Measurements from ENCODE around the gene ZNF593. TPM values are rescaled to one million over a fixed set of nuclear protein-coding genes. Genes with fewer than 3 reads are reported as not detected.
A peak's percentile ranks its signal among the peaks of the same experiment; 100 is the strongest.

ZNF593 gene
- total RNA-seq (2012; rRNA removed): 37.3 and 58.3 TPM in 2 replicates

DNA sequence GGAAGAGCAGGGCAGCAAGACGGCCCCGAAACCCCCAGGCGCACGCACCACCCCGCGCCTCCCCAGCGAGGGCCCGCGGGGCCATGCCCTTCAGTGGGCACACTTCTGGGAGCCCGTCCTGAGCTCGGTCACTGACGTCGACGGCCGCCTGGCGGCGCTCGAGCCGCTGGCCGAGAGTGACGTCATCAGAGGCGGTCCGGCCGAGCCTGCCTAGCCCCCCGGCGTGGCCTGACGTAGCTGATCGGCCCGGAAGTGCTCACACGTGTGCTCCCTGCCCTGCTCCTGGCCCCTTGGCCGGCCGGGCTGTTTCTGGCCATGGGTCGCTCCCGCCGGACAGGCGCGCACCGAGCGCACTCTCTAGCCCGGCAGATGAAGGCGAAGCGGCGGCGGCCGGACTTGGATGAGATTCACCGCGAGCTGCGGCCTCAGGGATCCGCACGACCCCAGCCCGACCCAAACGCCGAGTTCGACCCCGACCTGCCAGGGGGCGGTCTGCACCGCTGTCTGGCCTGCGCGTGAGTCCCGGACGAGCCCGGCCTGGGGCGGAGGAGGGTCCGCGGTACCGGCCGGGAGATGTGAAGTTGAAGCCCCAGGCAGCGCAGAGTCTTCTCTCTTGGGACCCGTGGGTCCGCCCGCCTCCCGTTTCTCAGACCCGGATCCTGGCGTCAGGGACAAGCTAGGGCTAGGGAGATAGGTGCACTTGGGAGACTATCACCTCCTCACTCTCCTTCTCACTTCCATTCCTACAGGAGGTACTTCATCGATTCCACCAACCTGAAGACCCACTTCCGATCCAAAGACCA lies at the start of gene ZNF593:
Gene ZNF593, plus strand, starts transcription at position 240 of the 803 bp plus-strand sequence. Its CDS starts 76 bp downstream, at position 316.
- Histone ChIP-seq H3K9ac (ENCODE audit: low read depth, low read length) (peak within 1 kb of the TSS; percentile 96), H3K4me3 (ENCODE audit: low read length) (peak within 1 kb of the TSS; percentile 93), H3K27me3 (ENCODE audit: control insufficient read depth, insufficient read depth, low read length) (peaks cover 6% of the 10 kb centered on the region), H3K4me1 (ENCODE audit: control insufficient read depth, insufficient read depth, low read length) (peaks cover 6% of the 10 kb centered on the region), H3K9me3 (replicated peaks; ENCODE audit: low read length) (no peaks in the 10 kb centered on the region), H3K4me2 (ENCODE audit: low read length) (peak within 1 kb of the TSS; percentile 94), H3K36me3 (ENCODE audit: insufficient read depth, low read length) (peaks cover 8% of the 10 kb centered on the region)

DNA sequence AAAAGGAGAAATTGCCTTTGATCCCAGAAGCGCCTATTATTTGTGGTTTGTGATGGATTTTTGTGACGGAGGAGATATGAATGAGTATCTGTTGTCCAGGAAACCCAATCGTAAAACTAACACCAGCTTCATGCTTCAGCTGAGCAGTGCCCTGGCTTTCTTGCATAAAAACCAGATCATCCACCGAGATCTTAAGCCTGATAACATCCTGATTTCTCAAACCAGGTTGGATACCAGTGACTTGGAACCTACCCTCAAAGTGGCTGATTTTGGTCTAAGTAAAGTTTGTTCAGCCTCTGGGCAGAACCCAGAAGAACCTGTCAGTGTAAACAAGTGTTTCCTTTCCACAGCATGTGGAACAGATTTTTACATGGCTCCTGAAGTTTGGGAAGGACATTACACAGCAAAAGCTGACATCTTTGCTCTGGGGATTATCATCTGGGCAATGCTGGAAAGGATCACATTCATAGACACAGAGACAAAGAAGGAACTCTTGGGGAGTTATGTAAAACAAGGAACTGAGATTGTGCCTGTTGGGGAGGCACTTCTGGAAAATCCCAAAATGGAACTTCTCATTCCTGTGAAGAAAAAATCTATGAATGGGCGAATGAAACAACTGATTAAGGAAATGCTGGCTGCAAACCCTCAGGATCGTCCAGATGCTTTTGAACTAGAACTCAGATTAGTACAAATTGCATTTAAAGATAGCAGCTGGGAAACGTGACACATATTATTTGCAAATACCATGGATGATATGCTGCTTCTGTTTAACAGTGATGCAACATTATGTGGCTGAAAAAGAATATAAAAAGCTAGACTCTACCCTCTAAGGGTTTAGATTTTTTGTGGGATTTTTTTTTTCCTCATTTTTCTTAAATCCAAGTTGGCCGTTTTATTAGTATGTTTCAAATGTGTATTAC lies 47.6 kb upstream of the ZNF593 start:
- Histone ChIP-seq H3K4me2 (ENCODE audit: low read length) (no peak overlapping the region), H3K9ac (ENCODE audit: low read depth, low read length) (no peak overlapping the region), H3K27me3 (ENCODE audit: control insufficient read depth, insufficient read depth, low read length) (no peaks in the 10 kb centered on the region), H3K4me1 (ENCODE audit: control insufficient read depth, insufficient read depth, low read length) (peaks cover 11% of the 10 kb centered on the region), H3K4me3 (ENCODE audit: low read length) (no peak overlapping the region), H3K36me3 (ENCODE audit: insufficient read depth, low read length) (peaks cover 7% of the 10 kb centered on the region), H3K9me3 (replicated peaks; ENCODE audit: low read length) (no peaks in the 10 kb centered on the region)

DNA sequence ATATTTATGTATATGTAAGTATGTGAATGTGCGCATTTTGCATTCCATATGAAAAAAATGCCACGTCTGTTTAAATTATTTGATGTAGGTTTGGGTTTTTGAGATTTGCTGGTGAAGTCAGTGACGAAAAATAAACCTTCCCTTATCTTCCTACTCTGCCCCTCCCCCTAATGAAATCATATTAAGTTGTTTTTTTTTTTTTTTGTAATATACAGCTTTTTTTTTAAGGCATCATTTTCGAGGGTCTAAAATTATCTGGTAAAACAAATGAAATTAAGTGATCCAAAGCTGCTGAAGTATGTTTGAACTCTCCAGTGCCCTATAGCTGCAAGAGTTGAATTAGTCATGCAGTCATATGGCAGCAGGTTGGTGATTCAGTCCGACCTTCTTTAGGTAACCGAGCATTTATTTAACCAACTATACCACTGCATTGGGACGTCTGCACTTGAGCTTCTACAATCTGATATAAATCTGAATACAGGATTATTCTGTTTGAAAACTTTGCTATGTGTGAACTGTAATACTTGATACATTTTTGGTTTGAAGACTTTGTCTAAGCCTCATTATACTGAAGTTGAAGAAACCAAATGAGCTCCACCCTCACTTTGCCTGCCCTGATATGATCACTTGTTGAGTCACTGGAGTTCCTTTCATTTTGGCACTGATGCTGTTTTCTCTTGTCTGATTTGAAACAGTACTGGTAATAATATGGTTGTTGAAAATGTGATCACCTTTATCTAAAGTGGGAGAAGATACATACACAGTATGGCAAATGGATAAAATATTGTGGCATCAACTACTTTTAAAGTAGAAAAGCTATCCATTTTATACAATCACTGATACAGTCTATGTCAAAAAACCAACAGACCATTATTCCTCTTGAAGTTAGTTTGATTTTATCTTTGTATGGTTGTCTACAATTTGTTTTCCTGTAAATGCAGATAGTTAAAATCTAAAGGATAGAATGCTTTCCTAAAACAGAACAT lies 46.4 kb upstream of the ZNF593 start:
- Histone ChIP-seq H3K4me1 (ENCODE audit: control insufficient read depth, insufficient read depth, low read length) (peaks cover 11% of the 10 kb centered on the region), H3K4me3 (ENCODE audit: low read length) (no peak overlapping the region), H3K4me2 (ENCODE audit: low read length) (peak overlapping the region; percentile 59), H3K9me3 (replicated peaks; ENCODE audit: low read length) (no peaks in the 10 kb centered on the region), H3K9ac (ENCODE audit: low read depth, low read length) (no peak overlapping the region), H3K27me3 (ENCODE audit: control insufficient read depth, insufficient read depth, low read length) (no peaks in the 10 kb centered on the region), H3K36me3 (ENCODE audit: insufficient read depth, low read length) (peaks cover 4% of the 10 kb centered on the region)

DNA sequence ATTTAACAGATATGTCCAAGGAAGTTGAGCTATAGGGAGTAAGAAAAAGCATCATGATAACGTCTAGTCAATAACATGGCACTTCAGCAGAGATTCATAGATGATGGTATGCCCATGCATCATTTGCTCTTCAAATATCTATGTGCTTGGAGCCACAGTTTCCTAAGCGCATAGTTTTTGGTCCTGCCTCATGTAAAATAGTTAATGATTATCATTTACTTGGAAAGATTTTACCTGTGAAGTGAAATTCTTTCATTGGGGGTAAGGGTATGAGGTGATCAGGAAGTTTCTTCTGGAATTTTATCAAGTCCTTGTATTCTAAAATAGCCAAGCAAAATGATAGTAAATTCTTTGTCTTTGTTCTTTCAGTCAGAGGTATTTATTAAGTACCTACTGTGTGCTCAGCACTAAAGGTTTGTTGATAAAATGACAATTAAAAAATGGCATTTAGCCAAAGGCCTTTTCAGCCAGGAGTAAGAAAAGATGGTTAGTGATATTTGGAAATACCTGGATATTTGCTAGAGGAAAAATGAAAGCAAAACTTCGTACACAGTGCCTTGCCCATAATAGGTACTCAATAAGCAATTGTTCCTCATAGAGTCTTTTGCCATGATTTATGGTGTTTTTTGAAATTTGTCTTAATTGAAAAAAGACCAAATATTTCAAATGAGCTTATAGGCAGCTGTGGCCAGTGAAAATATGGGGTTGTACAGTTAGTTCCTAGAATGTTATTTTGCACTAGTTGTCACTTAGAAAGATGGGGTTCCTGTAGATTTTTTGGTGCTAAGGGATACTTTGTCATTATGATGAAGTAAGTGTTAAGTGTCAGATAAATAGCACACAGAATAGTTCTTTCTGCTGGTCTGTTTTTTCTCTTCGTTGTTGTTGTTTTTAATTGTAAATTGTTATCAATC lies 45.0 kb upstream of the ZNF593 start:
- H3K36me3 ChIP-seq (ENCODE audit: insufficient read depth, low read length): peaks cover 4% of the 10 kb centered on the region
- no peaks in the 10 kb centered on the region for H3K9me3 ChIP-seq (replicated peaks; ENCODE audit: low read length)
- peaks cover 11% of the 10 kb centered on the region for H3K4me1 ChIP-seq (ENCODE audit: control insufficient read depth, insufficient read depth, low read length)
- H3K9ac ChIP-seq (ENCODE audit: low read depth, low read length): no peak overlapping the region
- no peak overlapping the region for H3K4me3 ChIP-seq (ENCODE audit: low read length)
- peaks cover 10% of the 10 kb centered on the region for H3K27me3 ChIP-seq (ENCODE audit: control insufficient read depth, insufficient read depth, low read length)
- no peak overlapping the region for H3K4me2 ChIP-seq (ENCODE audit: low read length)

DNA sequence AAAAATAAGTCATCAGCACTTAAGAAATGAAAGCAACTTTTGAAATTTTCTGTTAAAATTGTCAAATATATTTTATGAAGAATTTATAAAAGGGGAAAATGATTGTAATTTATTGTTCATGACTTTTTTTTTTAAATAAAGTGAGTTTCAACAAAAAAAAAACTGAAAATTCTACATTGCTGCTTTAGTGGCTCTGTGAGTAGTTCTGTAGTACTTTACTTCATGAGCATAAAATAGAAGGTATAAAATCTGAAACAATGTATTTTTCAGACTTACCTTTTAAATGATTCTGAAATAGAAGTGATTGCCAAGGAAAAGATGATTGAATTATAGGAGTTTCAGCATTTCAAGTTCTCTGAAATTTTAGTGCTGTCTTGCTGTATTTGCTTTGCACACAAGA lies 44.3 kb upstream of the ZNF593 start:
- peaks cover 4% of the 10 kb centered on the region for H3K36me3 ChIP-seq (ENCODE audit: insufficient read depth, low read length)
- no peaks in the 10 kb centered on the region for H3K9me3 ChIP-seq (replicated peaks; ENCODE audit: low read length)
- H3K9ac ChIP-seq (ENCODE audit: low read depth, low read length): no peak overlapping the region
- peaks cover 11% of the 10 kb centered on the region for H3K4me1 ChIP-seq (ENCODE audit: control insufficient read depth, insufficient read depth, low read length)
- H3K4me2 ChIP-seq (ENCODE audit: low read length): no peak overlapping the region
- H3K27me3 ChIP-seq (ENCODE audit: control insufficient read depth, insufficient read depth, low read length): peaks cover 14% of the 10 kb centered on the region
- no peak overlapping the region for H3K4me3 ChIP-seq (ENCODE audit: low read length)

DNA sequence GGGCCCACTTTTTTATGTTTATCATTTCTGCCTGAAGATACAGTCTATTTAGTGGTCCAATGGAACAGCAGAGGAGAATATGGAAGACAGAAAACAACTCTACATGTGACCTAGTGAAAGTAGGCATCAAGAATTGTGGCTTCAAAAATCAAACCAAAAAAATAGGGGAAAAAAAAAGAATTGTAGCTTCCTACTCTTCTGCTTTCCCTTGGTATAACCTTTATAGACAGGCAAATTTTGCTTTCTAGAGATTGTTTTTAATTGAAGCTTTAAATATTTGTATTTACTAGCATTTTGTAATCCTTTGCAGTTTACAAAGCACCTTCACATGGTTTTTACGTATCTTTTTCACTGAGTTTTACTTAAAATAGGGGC lies 43.8 kb upstream of the ZNF593 start:
- Histone ChIP-seq H3K9me3 (replicated peaks; ENCODE audit: low read length) (no peaks in the 10 kb centered on the region), H3K36me3 (ENCODE audit: insufficient read depth, low read length) (peaks cover 4% of the 10 kb centered on the region), H3K4me1 (ENCODE audit: control insufficient read depth, insufficient read depth, low read length) (peaks cover 11% of the 10 kb centered on the region), H3K4me2 (ENCODE audit: low read length) (no peak overlapping the region), H3K9ac (ENCODE audit: low read depth, low read length) (no peak overlapping the region), H3K27me3 (ENCODE audit: control insufficient read depth, insufficient read depth, low read length) (peaks cover 17% of the 10 kb centered on the region), H3K4me3 (ENCODE audit: low read length) (no peak overlapping the region)

DNA sequence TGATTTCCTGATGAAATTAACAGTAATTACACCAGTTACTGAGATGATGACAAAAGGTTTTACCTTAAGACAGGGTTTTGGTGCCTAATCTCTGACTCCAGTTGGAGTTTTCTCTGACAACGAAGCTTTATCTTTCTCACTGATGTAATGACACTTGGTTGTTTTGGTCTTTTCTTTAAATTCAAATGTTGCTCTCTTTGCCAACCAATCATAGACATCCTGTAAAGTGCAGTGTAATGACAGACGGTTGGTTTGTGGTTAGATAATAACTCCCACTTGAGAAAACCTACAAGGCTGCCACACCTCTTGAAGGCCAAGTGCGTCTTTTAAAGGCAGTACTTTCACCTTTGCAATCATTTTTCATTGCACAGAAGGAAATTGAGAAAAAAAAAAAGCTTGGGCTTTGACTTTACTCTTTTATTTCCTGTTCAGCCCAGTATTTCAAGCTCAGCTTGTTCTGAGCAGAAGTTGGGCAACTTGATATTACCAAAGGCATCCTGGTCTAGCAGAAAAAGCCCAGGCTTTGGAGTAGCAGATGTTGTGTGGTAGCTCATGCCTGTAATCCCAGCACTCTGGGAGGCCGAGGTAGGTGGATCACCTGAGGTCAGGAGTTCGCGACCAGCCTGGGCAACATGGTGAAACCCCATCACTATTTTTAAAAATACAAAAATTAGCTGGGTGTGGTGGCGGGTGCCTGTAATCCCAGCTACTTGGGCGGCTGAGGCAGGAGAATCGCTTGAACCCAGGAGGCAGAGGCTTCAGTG lies 43.2 kb upstream of the ZNF593 start:
- H3K36me3 ChIP-seq (ENCODE audit: insufficient read depth, low read length): peaks cover 4% of the 10 kb centered on the region
- peaks cover 11% of the 10 kb centered on the region for H3K4me1 ChIP-seq (ENCODE audit: control insufficient read depth, insufficient read depth, low read length)
- H3K9ac ChIP-seq (ENCODE audit: low read depth, low read length): no peak overlapping the region
- no peaks in the 10 kb centered on the region for H3K9me3 ChIP-seq (replicated peaks; ENCODE audit: low read length)
- H3K27me3 ChIP-seq (ENCODE audit: control insufficient read depth, insufficient read depth, low read length): peaks cover 19% of the 10 kb centered on the region
- no peak overlapping the region for H3K4me2 ChIP-seq (ENCODE audit: low read length)
- no peak overlapping the region for H3K4me3 ChIP-seq (ENCODE audit: low read length)

DNA sequence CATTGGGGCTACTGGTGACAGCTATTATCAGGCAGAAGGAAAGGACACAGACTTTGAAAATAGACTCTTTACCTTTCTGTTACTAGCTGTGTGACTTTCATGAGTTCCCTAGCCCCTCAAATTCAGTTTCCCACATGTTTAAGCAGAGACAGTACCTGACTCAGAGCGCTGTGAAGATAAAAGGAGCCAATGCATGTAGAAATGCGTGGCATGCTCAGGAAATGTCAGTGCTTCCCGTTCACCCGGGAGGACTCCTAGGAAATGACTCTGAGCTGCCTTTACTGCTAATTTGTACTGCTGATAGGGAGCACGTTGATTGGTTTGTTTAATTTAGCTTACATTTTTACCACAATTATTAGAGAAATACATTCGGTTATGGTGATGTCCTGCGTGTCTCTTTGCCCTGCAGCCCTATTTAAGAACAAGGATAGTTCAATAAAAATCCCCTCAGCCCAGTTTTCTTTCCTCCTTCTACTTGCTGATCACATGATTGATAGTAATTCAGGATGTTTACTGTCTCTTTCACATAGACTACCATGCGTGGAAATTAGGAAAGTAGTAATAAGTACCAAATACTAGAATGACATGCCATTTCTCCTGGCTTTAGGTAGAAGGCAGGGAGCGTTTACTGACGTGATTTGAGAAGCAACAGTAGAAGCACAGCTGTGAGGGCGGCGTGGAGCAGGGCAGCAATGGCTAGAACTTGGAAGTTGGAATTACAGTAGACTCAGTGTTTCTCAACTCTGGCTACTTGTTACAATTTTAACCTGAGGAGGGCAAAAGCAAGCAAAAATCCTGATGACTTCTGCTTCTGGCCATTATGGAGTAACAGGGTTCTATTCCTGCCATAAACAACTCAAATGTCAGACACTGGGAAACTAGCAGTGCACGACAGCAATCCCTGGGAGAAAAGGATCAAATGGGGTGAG lies 42.2 kb upstream of the ZNF593 start:
- peaks cover 19% of the 10 kb centered on the region for H3K27me3 ChIP-seq (ENCODE audit: control insufficient read depth, insufficient read depth, low read length)
- no peak overlapping the region for H3K4me2 ChIP-seq (ENCODE audit: low read length)
- H3K36me3 ChIP-seq (ENCODE audit: insufficient read depth, low read length): no peaks in the 10 kb centered on the region
- no peak overlapping the region for H3K9ac ChIP-seq (ENCODE audit: low read depth, low read length)
- H3K4me3 ChIP-seq (ENCODE audit: low read length): no peak overlapping the region
- H3K9me3 ChIP-seq (replicated peaks; ENCODE audit: low read length): no peaks in the 10 kb centered on the region
- H3K4me1 ChIP-seq (ENCODE audit: control insufficient read depth, insufficient read depth, low read length): peaks cover 11% of the 10 kb centered on the region

DNA sequence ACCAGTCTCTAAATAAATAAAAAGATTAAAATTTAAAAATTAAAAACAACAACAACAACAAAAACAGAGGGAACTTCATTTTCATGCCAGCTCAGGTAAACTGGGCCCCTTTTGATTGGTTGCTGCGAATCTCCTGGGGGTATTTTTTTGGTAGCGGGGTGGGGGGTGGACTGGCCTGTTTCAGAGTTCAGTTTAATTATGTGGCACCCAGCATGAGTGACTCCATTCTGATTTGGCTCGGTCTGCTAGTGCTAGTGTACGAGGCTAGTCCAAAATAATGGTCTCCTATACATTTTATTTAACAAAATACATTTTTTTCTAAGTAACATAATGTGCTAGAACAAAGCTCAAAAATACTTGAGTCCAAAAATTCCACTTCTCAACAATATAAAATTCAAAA lies 39.9 kb upstream of the ZNF593 start:
- H3K9ac ChIP-seq (ENCODE audit: low read depth, low read length): no peak overlapping the region
- H3K4me1 ChIP-seq (ENCODE audit: control insufficient read depth, insufficient read depth, low read length): no peaks in the 10 kb centered on the region

More for the DNA sequence above, 39.9 kb upstream of the ZNF593 start:
- no peaks in the 10 kb centered on the region for H3K9me3 ChIP-seq (replicated peaks; ENCODE audit: low read length)
- no peak overlapping the region for H3K4me3 ChIP-seq (ENCODE audit: low read length)
- peaks cover 19% of the 10 kb centered on the region for H3K27me3 ChIP-seq (ENCODE audit: control insufficient read depth, insufficient read depth, low read length)
- H3K4me2 ChIP-seq (ENCODE audit: low read length): no peak overlapping the region
- no peaks in the 10 kb centered on the region for H3K36me3 ChIP-seq (ENCODE audit: insufficient read depth, low read length)
